HepG2 (cell line): ENCODE measurements around the gene NUDT22. TPM values are rescaled to one million over a fixed set of nuclear protein-coding genes. Genes with fewer than 3 reads are reported as not detected.

ENCODE experiments used
- ATF7 ChIP-seq, 2 experiments: fragments of 450-650 bp in 1 of 2; sonication (generic) in 1 of 2; formaldehyde crosslinking in 1 of 2; IDR thresholded peaks; 2 replicates each; pipeline versions ENCODE4 v1.4.0 to v1.6.1; 2016 to 2020; ENCODE audit warnings: antibody characterized with exemption in 1 of 2, mild to moderate bottlenecking in 1 of 2, missing genetic modification reagents in 1 of 2
- CREM ChIP-seq, 2 experiments: sonication (generic) in 1 of 2; formaldehyde crosslinking in 1 of 2; IDR thresholded peaks; 2 replicates each; pipeline versions ENCODE4 v1.4.0 to v1.6.1; 2016 to 2020; ENCODE audit warnings: antibody characterized with exemption in 1 of 2, mild to moderate bottlenecking in 1 of 2, missing genetic modification reagents in 1 of 2
- FOXK1 ChIP-seq: sonication (generic); formaldehyde crosslinking; IDR thresholded peaks from 2 replicates; pipeline ENCODE4 v1.4.0; 2020; ENCODE audit warnings: low read depth, missing genetic modification reagents, borderline replicate concordance
- HDAC6 ChIP-seq: fragments of 200-600 bp; sonication (generic); IDR thresholded peaks from 2 replicates; pipeline ENCODE4 v1.7.0; 2017; ENCODE audit warnings: mild to moderate bottlenecking, antibody characterized with exemption, low read length, low read depth
- ISL2 ChIP-seq: sonication (generic); formaldehyde crosslinking; IDR thresholded peaks from 2 replicates; pipeline ENCODE4 v1.5.0; 2020; ENCODE audit warnings: missing genetic modification reagents
- KDM2A ChIP-seq: sonication (generic); formaldehyde crosslinking; IDR thresholded peaks from 2 replicates; pipeline ENCODE4 v1.4.0; 2020; ENCODE audit warnings: low read depth, missing genetic modification reagents, borderline replicate concordance
- NFE2L2 ChIP-seq: fragments of 150-350 bp; IDR thresholded peaks from 2 replicates; pipeline ENCODE4 v1.6.1; 2014; ENCODE audit warnings: low read length
- PCBP1 ChIP-seq: fragments of 200-400 bp; formaldehyde crosslinking; IDR thresholded peaks from 2 replicates; pipeline ENCODE4 v1.6.1; 2017; ENCODE audit warnings: mild to moderate bottlenecking, low read depth, low read length, borderline replicate concordance
- POLR2AphosphoS5 ChIP-seq: IDR thresholded peaks from 2 replicates; pipeline ENCODE4 v1.6.1; 2012; ENCODE audit warnings: low read depth, low read length
- RNF2 ChIP-seq: fragments of 450-650 bp; conservative IDR thresholded peaks from 2 replicates; pipeline ENCODE4 v1.6.1; 2016; ENCODE audit warnings: low read depth
- SIN3A ChIP-seq: IDR thresholded peaks from 2 replicates; pipeline ENCODE4 v1.6.1; 2011; ENCODE audit warnings: low read depth, mild to moderate bottlenecking, control low read depth, low read length, borderline replicate concordance
- SMAD3 ChIP-seq: sonication (generic); formaldehyde crosslinking; IDR thresholded peaks from 2 replicates; pipeline ENCODE4 v1.4.0; 2020; ENCODE audit warnings: missing genetic modification reagents
- SMYD3 ChIP-seq: sonication (generic); formaldehyde crosslinking; IDR thresholded peaks from 2 replicates; pipeline ENCODE4 v1.8.1; 2023; ENCODE audit warnings: mild to moderate bottlenecking, missing genetic modification reagents
- SP2 ChIP-seq: sonication (generic); formaldehyde crosslinking; IDR thresholded peaks from 2 replicates; pipeline ENCODE4 v1.5.1; 2020; ENCODE audit warnings: mild to moderate bottlenecking, missing genetic modification reagents
- SP4 ChIP-seq: sonication (generic); formaldehyde crosslinking; IDR thresholded peaks from 2 replicates; pipeline ENCODE4 v1.8.1; 2023; ENCODE audit warnings: mild to moderate bottlenecking, missing genetic modification reagents
- SRF ChIP-seq: IDR thresholded peaks from 2 replicates; pipeline ENCODE4 v1.6.1; 2011; ENCODE audit warnings: mild to moderate bottlenecking, low read depth, low read length, moderate library complexity
- TBX3 ChIP-seq: fragments of 450-650 bp; IDR thresholded peaks from 2 replicates; pipeline ENCODE4 v1.6.1; 2017; ENCODE audit warnings: antibody characterized with exemption, mild to moderate bottlenecking, inconsistent platforms, borderline replicate concordance
- THAP11 ChIP-seq: IDR thresholded peaks from 2 replicates; pipeline ENCODE4 v1.6.1; 2016; ENCODE audit warnings: missing biosample characterization, missing genetic modification reagents
- ZC3H13 ChIP-seq: sonication (generic); formaldehyde crosslinking; IDR thresholded peaks from 2 replicates; pipeline ENCODE4 v1.8.1; 2023; ENCODE audit warnings: mild to moderate bottlenecking, missing genetic modification reagents, moderate library complexity
- ZNF496 ChIP-seq: sonication (generic); formaldehyde crosslinking; IDR thresholded peaks from 2 replicates; pipeline ENCODE4 v1.8.1; 2023; ENCODE audit warnings: mild to moderate bottlenecking, moderate library complexity, missing genetic modification reagents; ENCODE audit not compliant: insufficient replicate concordance
- ZNF605 ChIP-seq: sonication (generic); formaldehyde crosslinking; IDR thresholded peaks from 2 replicates; pipeline ENCODE4 v1.8.0; 2022; ENCODE audit warnings: mild to moderate bottlenecking, missing genetic modification reagents
- ZNF652 ChIP-seq: IDR thresholded peaks from 2 replicates; pipeline ENCODE4 v1.6.1; 2016; ENCODE audit warnings: low read depth, borderline replicate concordance
- ZNF792 ChIP-seq: IDR thresholded peaks from 2 replicates; pipeline ENCODE4 v1.6.1; 2016
- polyA plus RNA-seq, 8 experiments: library from polyadenylated mRNA; depleted of rRNA in 3 of 8; stranded (reverse) in 7 of 8; unstranded in 1 of 8; fragments of >200 nt; fragmentation: Illumina TruSeq in 4 of 8; extraction: Trizol in 4 of 8; gene quantifications; 2 replicates each; pipeline versions ENCODE4 v1.2.1 to v1.2.3, GENCODE V29; 2011 to 2016; ENCODE audit warnings: low read depth in 4 of 8, missing spikeins in 1 of 8, mixed read lengths in 1 of 8; ENCODE audit not compliant: insufficient read depth in 1 of 8
- total RNA-seq, 5 experiments: library from RNA; depleted of rRNA; stranded (reverse); fragments of >200 nt; fragmentation: Illumina TruSeq; extraction: Trizol; gene quantifications; 2 replicates each; pipeline ENCODE4 v1.2.3, GENCODE V29; 2016; ENCODE audit warnings: low read depth in 1 of 5
- TF ChIP-seq, protein P1 (sequence below): sonication (generic); formaldehyde crosslinking; IDR thresholded peaks from 2 replicates; pipeline ENCODE4 v1.5.0; 2020; ENCODE audit warnings: mild to moderate bottlenecking, missing genetic modification reagents, moderate library complexity
- TF ChIP-seq, protein P2 (sequence below): IDR thresholded peaks from 2 replicates; pipeline ENCODE4 v1.6.1; 2016
- TF ChIP-seq, protein P3 (sequence below): sonication (generic); formaldehyde crosslinking; IDR thresholded peaks from 2 replicates; pipeline ENCODE4 v1.4.0; 2020; ENCODE audit warnings: missing genetic modification reagents

Gene NUDT22
- total and polyA plus RNA-seq, 2 of the 13 experiments (the other 11 are each of a cell fraction or from before 2014, with no cell fraction given) = 33.5 to 39.8 TPM

DNA sequence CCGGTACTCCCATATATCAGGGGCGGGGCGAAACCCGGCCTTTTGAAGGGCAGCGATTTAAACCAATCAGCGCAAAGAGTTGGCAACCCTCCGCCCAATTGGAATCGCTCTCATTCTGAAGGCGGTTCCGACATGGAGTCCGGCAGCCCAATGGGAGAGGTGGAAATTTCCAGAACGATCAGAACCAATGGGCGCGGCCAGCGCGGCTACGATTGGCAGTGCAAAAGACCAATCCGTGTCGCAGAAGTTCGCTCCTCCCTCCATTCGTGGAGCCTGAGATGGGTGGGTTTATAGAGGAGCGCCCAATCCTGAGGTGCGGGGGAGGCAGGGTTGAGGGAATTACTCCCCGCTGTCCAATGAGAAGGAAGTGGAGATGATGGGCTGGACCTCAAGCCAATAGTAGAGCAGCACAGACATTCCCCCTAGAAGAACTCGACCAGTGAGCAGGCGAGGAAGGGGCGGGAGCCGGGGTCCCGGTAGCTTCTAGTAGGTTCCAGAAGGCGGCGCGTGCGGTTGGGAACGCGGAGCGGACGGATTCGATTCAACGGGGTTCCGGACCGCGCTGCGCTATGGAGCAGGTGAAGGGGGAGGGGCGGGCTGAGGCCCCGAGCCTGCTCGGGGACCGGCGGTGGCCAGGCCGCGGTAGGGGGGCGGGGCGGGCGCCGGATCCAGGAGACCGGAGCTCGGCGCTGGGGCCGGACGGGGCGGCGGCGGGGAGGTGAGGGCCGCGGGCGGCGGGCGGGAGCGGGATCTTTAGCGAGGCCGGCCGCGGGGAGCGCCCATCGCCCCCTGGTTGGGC is 40.2 kb upstream of the NUDT22 start, which contains the start of gene STIP1 (continued):
- TF ChIP-seq, protein P1, sequence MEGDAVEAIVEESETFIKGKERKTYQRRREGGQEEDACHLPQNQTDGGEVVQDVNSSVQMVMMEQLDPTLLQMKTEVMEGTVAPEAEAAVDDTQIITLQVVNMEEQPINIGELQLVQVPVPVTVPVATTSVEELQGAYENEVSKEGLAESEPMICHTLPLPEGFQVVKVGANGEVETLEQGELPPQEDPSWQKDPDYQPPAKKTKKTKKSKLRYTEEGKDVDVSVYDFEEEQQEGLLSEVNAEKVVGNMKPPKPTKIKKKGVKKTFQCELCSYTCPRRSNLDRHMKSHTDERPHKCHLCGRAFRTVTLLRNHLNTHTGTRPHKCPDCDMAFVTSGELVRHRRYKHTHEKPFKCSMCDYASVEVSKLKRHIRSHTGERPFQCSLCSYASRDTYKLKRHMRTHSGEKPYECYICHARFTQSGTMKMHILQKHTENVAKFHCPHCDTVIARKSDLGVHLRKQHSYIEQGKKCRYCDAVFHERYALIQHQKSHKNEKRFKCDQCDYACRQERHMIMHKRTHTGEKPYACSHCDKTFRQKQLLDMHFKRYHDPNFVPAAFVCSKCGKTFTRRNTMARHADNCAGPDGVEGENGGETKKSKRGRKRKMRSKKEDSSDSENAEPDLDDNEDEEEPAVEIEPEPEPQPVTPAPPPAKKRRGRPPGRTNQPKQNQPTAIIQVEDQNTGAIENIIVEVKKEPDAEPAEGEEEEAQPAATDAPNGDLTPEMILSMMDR (CRISPR knock-in tag) = peak; percentile 60
- TF ChIP-seq NFE2L2 (no peak; the same call in 1 of the 2 replicates), SRF (peak; percentile 51), FOXK1 (CRISPR knock-in tag) (peak; percentile 30; the same call in 1 of the 2 replicates), CREM (IDR thresholded peaks at IDR 0.05) (peak; percentile 87), CREM (CRISPR knock-in tag; IDR thresholded peaks at IDR 0.05) (no peak), SIN3A (peak; percentile 64; the same call in 1 of the 2 replicates), HDAC6 (no peak), ZC3H13 (no peak), ZNF792 (CRISPR knock-in tag) (peak; percentile 84), KDM2A (CRISPR knock-in tag) (peak; percentile 49; the same call in 1 of the 2 replicates), ZNF496 (CRISPR knock-in tag) (no peak), ZNF605 (CRISPR knock-in tag) (peak; percentile 53; the same call in 1 of the 2 replicates), SMYD3 (0 out of 2 replicates have a peak, but pooled peaks have one; percentile 15), SP4 (CRISPR knock-in tag) (peak; percentile 70; the same call in 1 of the 2 replicates), SP2 (peak; percentile 95), ISL2 (CRISPR knock-in tag) (peak; percentile 45), SMAD3 (CRISPR knock-in tag) (peak; percentile 82; the same call in 1 of the 2 replicates), TBX3 (peak; percentile 90; the same call in 1 of the 2 replicates), PCBP1 (0 out of 2 replicates have a peak, but pooled peaks have one; percentile 66), ZNF652 (CRISPR knock-in tag) (0 out of 2 replicates have a peak, but pooled peaks have one; percentile 11), THAP11 (CRISPR knock-in tag) (peak; percentile 65), ATF7 (IDR thresholded peaks at IDR 0.05) (no peak), ATF7 (CRISPR knock-in tag; IDR thresholded peaks at IDR 0.05) (no peak), RNF2 (no peak; the same call in 1 of the 2 replicates), POLR2AphosphoS5 (peak; percentile 73)
- TF ChIP-seq, protein P2, sequence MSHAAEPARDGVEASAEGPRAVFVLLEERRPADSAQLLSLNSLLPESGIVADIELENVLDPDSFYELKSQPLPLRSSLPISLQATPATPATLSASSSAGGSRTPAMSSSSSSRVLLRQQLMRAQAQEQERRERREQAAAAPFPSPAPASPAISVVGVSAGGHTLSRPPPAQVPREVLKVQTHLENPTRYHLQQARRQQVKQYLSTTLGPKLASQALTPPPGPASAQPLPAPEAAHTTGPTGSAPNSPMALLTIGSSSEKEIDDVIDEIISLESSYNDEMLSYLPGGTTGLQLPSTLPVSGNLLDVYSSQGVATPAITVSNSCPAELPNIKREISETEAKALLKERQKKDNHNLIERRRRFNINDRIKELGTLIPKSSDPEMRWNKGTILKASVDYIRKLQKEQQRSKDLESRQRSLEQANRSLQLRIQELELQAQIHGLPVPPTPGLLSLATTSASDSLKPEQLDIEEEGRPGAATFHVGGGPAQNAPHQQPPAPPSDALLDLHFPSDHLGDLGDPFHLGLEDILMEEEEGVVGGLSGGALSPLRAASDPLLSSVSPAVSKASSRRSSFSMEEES (CRISPR knock-in tag) = 0 out of 2 replicates have a peak, but pooled peaks have one; percentile 66
- TF ChIP-seq, protein P3, sequence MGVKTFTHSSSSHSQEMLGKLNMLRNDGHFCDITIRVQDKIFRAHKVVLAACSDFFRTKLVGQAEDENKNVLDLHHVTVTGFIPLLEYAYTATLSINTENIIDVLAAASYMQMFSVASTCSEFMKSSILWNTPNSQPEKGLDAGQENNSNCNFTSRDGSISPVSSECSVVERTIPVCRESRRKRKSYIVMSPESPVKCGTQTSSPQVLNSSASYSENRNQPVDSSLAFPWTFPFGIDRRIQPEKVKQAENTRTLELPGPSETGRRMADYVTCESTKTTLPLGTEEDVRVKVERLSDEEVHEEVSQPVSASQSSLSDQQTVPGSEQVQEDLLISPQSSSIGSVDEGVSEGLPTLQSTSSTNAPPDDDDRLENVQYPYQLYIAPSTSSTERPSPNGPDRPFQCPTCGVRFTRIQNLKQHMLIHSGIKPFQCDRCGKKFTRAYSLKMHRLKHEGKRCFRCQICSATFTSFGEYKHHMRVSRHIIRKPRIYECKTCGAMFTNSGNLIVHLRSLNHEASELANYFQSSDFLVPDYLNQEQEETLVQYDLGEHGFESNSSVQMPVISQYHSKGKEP (CRISPR knock-in tag) = peak; percentile 73; the same call in 1 of the 2 replicates
